ENCODE measurements around the gene APOE. TPM values are rescaled to one million over a fixed set of nuclear protein-coding genes. Genes with fewer than 3 reads are reported as not detected.

APOE gene
- total and polyA plus RNA-seq, 2 experiments from 2014 or later: 1,133 to 1,438 TPM

DNA sequence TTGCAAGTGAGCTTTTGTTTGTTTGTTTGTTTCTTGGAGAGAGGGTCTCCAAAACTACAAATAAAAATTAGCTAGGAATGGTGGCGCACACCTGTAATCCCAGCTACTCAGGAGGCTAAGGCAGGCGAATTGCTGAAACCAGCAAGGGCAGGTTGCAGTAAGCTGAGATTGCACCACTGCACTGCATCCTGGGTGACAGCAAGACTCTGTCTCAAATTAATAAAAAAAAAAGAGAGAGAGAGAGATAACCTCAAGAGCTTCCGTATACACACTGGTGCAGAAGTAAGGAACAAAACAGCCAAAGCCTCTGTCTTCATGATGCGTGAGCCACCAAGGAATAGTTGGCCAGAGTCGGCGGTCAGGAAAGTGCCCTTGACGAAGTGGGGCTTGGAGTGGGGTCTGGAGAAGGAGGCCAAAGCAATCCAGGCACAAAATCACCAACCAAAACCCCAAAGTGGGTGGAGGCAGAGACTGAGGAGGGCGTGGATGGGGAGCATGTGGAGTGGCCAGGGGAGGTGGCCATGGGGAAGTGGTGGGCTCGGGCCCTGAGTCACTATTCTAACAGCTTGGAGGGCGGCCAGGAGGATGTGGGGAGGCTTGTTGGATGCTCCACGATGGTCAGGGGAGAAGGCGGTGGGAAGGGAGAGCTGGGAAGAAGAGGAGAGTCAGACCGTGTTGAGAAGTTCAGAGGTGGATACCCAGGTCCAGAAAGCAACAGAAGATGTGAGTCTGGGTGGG, 35.7 kb upstream of the APOE start:
- H3K4me2 ChIP-seq: no peak overlapping the region
- no peak overlapping the region for H2AFZ ChIP-seq
- H3F3A ChIP-seq (replicated peaks; ENCODE audit: low read depth): 0 out of 2 replicates have a peak, but pooled peaks cover 11% of the 10 kb centered on the region
- peaks cover 4% of the 10 kb centered on the region; the same call in 1 of the 2 replicates for H3K79me2 ChIP-seq (replicated peaks; ENCODE audit: insufficient read depth)
- Mint-ChIP-seq H3K9me3 (no peaks in the 10 kb centered on the region), H3K4me3 (no peak overlapping the region; the same call in 2 of the 3 replicates), H3K27ac (no peak overlapping the region), H3K36me3 (ENCODE audit: low read depth) (peaks cover 81% of the 10 kb centered on the region), H3K27me3 (ENCODE audit: insufficient read depth, low read depth, poor library complexity) (peaks cover 12% of the 10 kb centered on the region), H3K4me1 (no peaks in the 10 kb centered on the region)
- no peaks in the 10 kb centered on the region for H3K9me2 ChIP-seq (ENCODE audit: insufficient read depth)
- TF ChIP-seq ZNF114 (CRISPR knock-in tag; IDR thresholded peaks at IDR 0.05) (no peak), ETS1 (IDR thresholded peaks at IDR 0.05) (no peak), JUNB (IDR thresholded peaks at IDR 0.05; ENCODE audit: unreplicated experiment) (no peak), STAT1 (IDR thresholded peaks at IDR 0.05; ENCODE audit: unreplicated experiment) (no peak), EZH2 (IDR thresholded peaks at IDR 0.05; ENCODE audit: low read depth, unreplicated experiment) (no peak), EZH2phosphoT487 (IDR thresholded peaks at IDR 0.05; ENCODE audit: unreplicated experiment) (no peak), NANOG (IDR thresholded peaks at IDR 0.05; ENCODE audit: borderline replicate concordance) (no peak), POLR2AphosphoS5 (IDR thresholded peaks at IDR 0.05; ENCODE audit: low read depth) (no peak), ZNF331 (CRISPR knock-in tag; IDR thresholded peaks at IDR 0.05; ENCODE audit: low read depth) (no peak), CREB1 (CRISPR knock-in tag; IDR thresholded peaks at IDR 0.05; ENCODE audit: low read depth) (no peak)
- TF ChIP-seq, protein P1, sequence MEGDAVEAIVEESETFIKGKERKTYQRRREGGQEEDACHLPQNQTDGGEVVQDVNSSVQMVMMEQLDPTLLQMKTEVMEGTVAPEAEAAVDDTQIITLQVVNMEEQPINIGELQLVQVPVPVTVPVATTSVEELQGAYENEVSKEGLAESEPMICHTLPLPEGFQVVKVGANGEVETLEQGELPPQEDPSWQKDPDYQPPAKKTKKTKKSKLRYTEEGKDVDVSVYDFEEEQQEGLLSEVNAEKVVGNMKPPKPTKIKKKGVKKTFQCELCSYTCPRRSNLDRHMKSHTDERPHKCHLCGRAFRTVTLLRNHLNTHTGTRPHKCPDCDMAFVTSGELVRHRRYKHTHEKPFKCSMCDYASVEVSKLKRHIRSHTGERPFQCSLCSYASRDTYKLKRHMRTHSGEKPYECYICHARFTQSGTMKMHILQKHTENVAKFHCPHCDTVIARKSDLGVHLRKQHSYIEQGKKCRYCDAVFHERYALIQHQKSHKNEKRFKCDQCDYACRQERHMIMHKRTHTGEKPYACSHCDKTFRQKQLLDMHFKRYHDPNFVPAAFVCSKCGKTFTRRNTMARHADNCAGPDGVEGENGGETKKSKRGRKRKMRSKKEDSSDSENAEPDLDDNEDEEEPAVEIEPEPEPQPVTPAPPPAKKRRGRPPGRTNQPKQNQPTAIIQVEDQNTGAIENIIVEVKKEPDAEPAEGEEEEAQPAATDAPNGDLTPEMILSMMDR (conservative IDR thresholded peaks at IDR 0.05; ENCODE audit: low read depth in 2 of 2): no peak
- TF ChIP-seq, protein P2, sequence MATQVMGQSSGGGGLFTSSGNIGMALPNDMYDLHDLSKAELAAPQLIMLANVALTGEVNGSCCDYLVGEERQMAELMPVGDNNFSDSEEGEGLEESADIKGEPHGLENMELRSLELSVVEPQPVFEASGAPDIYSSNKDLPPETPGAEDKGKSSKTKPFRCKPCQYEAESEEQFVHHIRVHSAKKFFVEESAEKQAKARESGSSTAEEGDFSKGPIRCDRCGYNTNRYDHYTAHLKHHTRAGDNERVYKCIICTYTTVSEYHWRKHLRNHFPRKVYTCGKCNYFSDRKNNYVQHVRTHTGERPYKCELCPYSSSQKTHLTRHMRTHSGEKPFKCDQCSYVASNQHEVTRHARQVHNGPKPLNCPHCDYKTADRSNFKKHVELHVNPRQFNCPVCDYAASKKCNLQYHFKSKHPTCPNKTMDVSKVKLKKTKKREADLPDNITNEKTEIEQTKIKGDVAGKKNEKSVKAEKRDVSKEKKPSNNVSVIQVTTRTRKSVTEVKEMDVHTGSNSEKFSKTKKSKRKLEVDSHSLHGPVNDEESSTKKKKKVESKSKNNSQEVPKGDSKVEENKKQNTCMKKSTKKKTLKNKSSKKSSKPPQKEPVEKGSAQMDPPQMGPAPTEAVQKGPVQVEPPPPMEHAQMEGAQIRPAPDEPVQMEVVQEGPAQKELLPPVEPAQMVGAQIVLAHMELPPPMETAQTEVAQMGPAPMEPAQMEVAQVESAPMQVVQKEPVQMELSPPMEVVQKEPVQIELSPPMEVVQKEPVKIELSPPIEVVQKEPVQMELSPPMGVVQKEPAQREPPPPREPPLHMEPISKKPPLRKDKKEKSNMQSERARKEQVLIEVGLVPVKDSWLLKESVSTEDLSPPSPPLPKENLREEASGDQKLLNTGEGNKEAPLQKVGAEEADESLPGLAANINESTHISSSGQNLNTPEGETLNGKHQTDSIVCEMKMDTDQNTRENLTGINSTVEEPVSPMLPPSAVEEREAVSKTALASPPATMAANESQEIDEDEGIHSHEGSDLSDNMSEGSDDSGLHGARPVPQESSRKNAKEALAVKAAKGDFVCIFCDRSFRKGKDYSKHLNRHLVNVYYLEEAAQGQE (IDR thresholded peaks at IDR 0.05; ENCODE audit: unreplicated experiment): no peak
- TF ChIP-seq, protein P3, sequence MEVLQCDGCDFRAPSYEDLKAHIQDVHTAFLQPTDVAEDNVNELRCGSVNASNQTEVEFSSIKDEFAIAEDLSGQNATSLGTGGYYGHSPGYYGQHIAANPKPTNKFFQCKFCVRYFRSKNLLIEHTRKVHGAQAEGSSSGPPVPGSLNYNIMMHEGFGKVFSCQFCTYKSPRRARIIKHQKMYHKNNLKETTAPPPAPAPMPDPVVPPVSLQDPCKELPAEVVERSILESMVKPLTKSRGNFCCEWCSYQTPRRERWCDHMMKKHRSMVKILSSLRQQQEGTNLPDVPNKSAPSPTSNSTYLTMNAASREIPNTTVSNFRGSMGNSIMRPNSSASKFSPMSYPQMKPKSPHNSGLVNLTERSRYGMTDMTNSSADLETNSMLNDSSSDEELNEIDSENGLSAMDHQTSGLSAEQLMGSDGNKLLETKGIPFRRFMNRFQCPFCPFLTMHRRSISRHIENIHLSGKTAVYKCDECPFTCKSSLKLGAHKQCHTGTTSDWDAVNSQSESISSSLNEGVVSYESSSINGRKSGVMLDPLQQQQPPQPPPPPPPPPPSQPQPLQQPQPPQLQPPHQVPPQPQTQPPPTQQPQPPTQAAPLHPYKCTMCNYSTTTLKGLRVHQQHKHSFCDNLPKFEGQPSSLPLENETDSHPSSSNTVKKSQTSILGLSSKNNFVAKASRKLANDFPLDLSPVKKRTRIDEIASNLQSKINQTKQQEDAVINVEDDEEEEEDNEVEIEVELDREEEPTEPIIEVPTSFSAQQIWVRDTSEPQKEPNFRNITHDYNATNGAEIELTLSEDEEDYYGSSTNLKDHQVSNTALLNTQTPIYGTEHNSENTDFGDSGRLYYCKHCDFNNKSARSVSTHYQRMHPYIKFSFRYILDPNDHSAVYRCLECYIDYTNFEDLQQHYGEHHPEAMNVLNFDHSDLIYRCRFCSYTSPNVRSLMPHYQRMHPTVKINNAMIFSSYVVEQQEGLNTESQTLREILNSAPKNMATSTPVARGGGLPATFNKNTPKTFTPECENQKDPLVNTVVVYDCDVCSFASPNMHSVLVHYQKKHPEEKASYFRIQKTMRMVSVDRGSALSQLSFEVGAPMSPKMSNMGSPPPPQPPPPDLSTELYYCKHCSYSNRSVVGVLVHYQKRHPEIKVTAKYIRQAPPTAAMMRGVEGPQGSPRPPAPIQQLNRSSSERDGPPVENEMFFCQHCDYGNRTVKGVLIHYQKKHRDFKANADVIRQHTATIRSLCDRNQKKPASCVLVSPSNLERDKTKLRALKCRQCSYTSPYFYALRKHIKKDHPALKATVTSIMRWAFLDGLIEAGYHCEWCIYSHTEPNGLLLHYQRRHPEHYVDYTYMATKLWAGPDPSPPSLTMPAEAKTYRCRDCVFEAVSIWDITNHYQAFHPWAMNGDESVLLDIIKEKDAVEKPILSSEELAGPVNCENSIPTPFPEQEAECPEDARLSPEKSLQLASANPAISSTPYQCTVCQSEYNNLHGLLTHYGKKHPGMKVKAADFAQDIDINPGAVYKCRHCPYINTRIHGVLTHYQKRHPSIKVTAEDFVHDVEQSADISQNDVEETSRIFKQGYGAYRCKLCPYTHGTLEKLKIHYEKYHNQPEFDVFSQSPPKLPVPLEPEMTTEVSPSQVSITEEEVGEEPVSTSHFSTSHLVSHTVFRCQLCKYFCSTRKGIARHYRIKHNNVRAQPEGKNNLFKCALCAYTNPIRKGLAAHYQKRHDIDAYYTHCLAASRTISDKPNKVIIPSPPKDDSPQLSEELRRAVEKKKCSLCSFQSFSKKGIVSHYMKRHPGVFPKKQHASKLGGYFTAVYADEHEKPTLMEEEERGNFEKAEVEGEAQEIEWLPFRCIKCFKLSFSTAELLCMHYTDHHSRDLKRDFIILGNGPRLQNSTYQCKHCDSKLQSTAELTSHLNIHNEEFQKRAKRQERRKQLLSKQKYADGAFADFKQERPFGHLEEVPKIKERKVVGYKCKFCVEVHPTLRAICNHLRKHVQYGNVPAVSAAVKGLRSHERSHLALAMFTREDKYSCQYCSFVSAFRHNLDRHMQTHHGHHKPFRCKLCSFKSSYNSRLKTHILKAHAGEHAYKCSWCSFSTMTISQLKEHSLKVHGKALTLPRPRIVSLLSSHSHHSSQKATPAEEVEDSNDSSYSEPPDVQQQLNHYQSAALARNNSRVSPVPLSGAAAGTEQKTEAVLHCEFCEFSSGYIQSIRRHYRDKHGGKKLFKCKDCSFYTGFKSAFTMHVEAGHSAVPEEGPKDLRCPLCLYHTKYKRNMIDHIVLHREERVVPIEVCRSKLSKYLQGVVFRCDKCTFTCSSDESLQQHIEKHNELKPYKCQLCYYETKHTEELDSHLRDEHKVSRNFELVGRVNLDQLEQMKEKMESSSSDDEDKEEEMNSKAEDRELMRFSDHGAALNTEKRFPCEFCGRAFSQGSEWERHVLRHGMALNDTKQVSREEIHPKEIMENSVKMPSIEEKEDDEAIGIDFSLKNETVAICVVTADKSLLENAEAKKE (CRISPR knock-in tag; IDR thresholded peaks at IDR 0.05): no peak
- no peaks in the 10 kb centered on the region for H3K4me1 ChIP-seq (ENCODE audit: insufficient read depth)
- H3K4me3 ChIP-seq: no peak overlapping the region
- DNase-seq (ENCODE audit: low spot score): no peak
- no peaks in the 10 kb centered on the region for H3K27me3 ChIP-seq (ENCODE audit: insufficient read depth)
- peaks cover 20% of the 10 kb centered on the region for H4K20me1 ChIP-seq (replicated peaks; ENCODE audit: insufficient read depth)
- peaks cover 21% of the 10 kb centered on the region for H3K36me3 ChIP-seq (ENCODE audit: insufficient read depth)
- no peak overlapping the region for H3K27ac ChIP-seq (ENCODE audit: low read depth)
- no peak for ATAC-seq

Data from GM23338 (cell line).